HL-60/S4 treated with retinoic acid at 250 ng/mL for 4 days and 3 days (cell line): Measurements from ENCODE around the gene OR7C2.

Experiments
- in situ Hi-C: fragments of 300-500 bp; cut with MboI; formaldehyde crosslinking; loops from 2 replicates; pipeline ENCODE4 v1.7.0; 2022; ENCODE audit warnings: low sequenced_read_pairs

OR7C2 gene

GRCh38 chr19:14978161-14978776 is 37.0 kb downstream of the OR7C2 start:
- in situ Hi-C loops: no loop called here

DNA sequence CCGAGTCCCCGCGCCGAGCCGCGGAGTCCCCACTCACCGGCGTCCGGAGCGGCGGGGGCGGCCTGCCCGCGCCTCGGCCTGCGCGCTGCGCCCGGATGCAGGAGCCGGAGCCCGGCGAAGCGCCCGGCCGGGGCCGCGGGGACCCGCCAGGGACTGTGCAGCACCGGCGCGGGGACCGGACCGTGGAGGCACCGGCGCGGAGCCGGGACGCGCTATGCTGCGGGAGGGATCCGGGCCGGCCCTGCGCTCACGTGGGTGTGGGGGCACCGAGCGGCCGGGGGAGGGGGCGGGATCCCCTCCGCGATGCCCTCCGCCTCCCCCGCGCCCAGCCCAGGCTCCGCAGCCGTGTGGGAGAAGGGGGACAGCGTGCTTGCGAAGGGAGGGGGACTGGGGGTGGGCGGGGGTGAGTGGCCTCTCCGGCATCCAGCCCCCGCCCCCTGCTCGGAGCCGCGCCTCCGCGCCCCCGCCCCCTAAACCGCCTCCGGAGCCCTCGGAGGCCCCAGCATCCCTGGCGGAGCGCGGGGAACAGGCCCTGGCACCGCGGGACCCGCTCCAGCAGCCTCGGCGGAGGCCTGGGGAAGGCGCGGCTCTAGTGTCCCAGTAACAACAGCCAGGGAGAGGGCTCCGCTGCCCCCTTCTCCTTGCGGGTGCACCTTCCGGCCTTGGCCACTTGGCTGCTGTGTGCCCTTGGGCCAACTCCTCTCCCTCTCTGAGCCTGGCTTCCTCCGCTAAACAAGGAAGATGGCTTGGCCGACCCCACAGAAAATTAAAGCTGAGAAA is 38.4 kb downstream of the OR7C2 start, which contains the start of gene SLC1A6:
Gene SLC1A6, minus strand, starts transcription at position 389 of the 780 bp plus-strand sequence. CDS start 6,954 bp downstream, outside the sequence.
- in situ Hi-C loops: no loop called here

GRCh38 chr19:14985133-14985532 is 43.8 kb downstream of the OR7C2 start:
- in situ Hi-C loops: no loop called here
